ENCODE data around the gene KANK4. TPM values are rescaled to one million over a fixed set of nuclear protein-coding genes. Genes with fewer than 3 reads are reported as not detected.

The KANK4 gene
- total RNA-seq, 3 donors from 2014 or later, result 0.48 to 1.6 (median 0.66) TPM

- TF ChIP-seq POLR2AphosphoS5 (IDR thresholded peaks at IDR 0.05) (no peak), POLR2A (IDR thresholded peaks at IDR 0.05) (no peak)
- TF ChIP-seq, protein P1, sequence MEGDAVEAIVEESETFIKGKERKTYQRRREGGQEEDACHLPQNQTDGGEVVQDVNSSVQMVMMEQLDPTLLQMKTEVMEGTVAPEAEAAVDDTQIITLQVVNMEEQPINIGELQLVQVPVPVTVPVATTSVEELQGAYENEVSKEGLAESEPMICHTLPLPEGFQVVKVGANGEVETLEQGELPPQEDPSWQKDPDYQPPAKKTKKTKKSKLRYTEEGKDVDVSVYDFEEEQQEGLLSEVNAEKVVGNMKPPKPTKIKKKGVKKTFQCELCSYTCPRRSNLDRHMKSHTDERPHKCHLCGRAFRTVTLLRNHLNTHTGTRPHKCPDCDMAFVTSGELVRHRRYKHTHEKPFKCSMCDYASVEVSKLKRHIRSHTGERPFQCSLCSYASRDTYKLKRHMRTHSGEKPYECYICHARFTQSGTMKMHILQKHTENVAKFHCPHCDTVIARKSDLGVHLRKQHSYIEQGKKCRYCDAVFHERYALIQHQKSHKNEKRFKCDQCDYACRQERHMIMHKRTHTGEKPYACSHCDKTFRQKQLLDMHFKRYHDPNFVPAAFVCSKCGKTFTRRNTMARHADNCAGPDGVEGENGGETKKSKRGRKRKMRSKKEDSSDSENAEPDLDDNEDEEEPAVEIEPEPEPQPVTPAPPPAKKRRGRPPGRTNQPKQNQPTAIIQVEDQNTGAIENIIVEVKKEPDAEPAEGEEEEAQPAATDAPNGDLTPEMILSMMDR (IDR thresholded peaks at IDR 0.05), result no peak
- Histone ChIP-seq H3K4me3 (no peak overlapping the region), H3K27ac (no peak overlapping the region), H3K27me3 (no peaks in the 10 kb centered on the region), H3K36me3 (no peaks in the 10 kb centered on the region), H3K4me1 (no peaks in the 10 kb centered on the region), H3K9me3 (no peaks in the 10 kb centered on the region)
- DNase-seq (ENCODE audit: low spot score in 2 of 2), result no peak
- intact Hi-C loops (cut with DNase I; ENCODE audit: low total_unique reads), result no loop called here
These were observed 56.0 kb downstream of the KANK4 start for GRCh38 chr1:62263006-62263813.

GRCh38 chr1:62260688-62261087 lies 58.5 kb downstream of the KANK4 start:
- Histone ChIP-seq H3K36me3 (no peaks in the 10 kb centered on the region), H3K27me3 (no peaks in the 10 kb centered on the region), H3K27ac (no peak overlapping the region), H3K4me3 (no peak overlapping the region), H3K4me1 (no peaks in the 10 kb centered on the region), H3K9me3 (no peaks in the 10 kb centered on the region)
- DNase-seq (ENCODE audit: low spot score in 2 of 2), result no peak
- intact Hi-C loops (cut with DNase I; ENCODE audit: low total_unique reads), result no loop called here
- TF ChIP-seq, protein P1 (IDR thresholded peaks at IDR 0.05), result no peak
- no peak for TF ChIP-seq POLR2A (IDR thresholded peaks at IDR 0.05)
- TF ChIP-seq POLR2AphosphoS5 (IDR thresholded peaks at IDR 0.05), result no peak

- DNase-seq (ENCODE audit: low spot score in 2 of 2), result no peak
- H3K27me3 ChIP-seq, result no peaks in the 10 kb centered on the region
- no peak overlapping the region for H3K4me3 ChIP-seq
- intact Hi-C loops (cut with DNase I; ENCODE audit: low total_unique reads), result no loop called here
- H3K36me3 ChIP-seq, result no peaks in the 10 kb centered on the region
- no peak overlapping the region for H3K27ac ChIP-seq
- no peaks in the 10 kb centered on the region for H3K4me1 ChIP-seq
- TF ChIP-seq POLR2AphosphoS5 (IDR thresholded peaks at IDR 0.05) (no peak), POLR2A (IDR thresholded peaks at IDR 0.05) (no peak)
- TF ChIP-seq, protein P1 (IDR thresholded peaks at IDR 0.05), result no peak
- H3K9me3 ChIP-seq, result no peaks in the 10 kb centered on the region
These were observed 59.7 kb downstream of the KANK4 start for GRCh38 chr1:62259551-62259950.

GRCh38 chr1:62250126-62250726 lies 69.0 kb downstream of the KANK4 start:
- Histone ChIP-seq H3K27ac (no peak overlapping the region), H3K9me3 (no peaks in the 10 kb centered on the region), H3K4me1 (no peaks in the 10 kb centered on the region), H3K4me3 (no peak overlapping the region), H3K27me3 (no peaks in the 10 kb centered on the region), H3K36me3 (no peaks in the 10 kb centered on the region)
- intact Hi-C loops (cut with DNase I; ENCODE audit: low total_unique reads), result no loop called here
- no peak for DNase-seq (ENCODE audit: low spot score in 2 of 2)
- TF ChIP-seq POLR2AphosphoS5 (IDR thresholded peaks at IDR 0.05) (no peak), POLR2A (IDR thresholded peaks at IDR 0.05) (no peak)
- TF ChIP-seq, protein P1 (IDR thresholded peaks at IDR 0.05), result no peak
